Measurements from ENCODE around the gene MC3R. TPM values are rescaled to one million over a fixed set of nuclear protein-coding genes. Genes with fewer than 3 reads are reported as not detected.

The MC3R gene
- total RNA-seq (2021; ENCODE audit: unreplicated experiment), result not detected
- polyA plus RNA-seq (2012), result not detected in 2 replicates
- not detected for Bru-seq, nascent RNA
- not detected for BruChase-seq, experiment 1, labeled RNA remaining after a 6-hour chase
- BruChase-seq, experiment 2, labeled RNA remaining after a 2-hour chase, result not detected
- long read RNA-seq, result 0 reads

DNA sequence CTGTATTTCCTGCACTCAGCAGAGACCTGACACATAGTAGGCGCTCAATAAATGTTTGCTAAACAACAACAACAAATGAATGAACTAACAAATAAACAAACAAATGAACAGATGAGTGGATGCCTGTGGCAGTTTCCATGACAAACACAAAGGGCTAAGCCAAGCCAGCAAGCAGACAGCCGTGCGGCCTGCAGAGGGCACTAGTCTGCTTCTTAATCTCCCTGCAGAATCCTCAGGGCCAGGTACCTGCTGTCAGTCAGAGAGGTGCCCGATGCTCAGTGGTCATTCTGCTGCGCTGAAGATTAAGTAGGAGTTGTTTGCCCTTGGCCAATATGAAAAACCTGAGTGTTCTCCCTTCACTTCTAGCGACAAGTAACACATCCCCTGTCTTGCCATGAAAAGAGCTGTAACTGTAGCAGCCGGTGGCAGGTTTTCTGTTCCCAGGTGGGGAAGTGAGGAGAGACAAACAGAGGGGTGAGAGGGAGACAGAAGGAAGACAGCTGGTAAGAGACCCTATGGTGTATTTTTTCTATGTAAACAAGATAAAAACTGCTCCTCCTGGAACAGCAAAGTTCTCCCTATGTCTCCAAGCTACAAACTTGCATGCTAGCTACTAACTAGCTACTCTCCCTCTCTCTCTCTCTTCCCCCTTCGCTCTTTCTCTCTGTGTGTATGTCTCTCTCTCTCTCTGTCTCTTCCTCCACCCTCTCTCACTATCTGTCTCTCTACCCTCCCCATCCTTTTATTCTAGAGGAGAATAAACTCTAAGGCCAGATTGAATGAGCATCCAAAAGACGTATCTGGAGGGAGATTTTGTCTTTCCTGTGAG lies at the start of gene MC3R:
TSS of gene MC3R (plus strand) at position 779 of the 829 bp plus-strand sequence. CDS start 112 bp downstream, outside the sequence.
- Histone ChIP-seq H3K27ac (ENCODE audit: low read depth, low read length) (no peak within 1 kb of the TSS), H3K79me2 (ENCODE audit: insufficient read depth, low read length) (no peaks in the 10 kb centered on the region), H3K4me1 (ENCODE audit: control insufficient read depth in 1 of 2, insufficient read depth in 2 of 2, low read length in 2 of 2) (no peaks in the 10 kb centered on the region), H3K27me3 (ENCODE audit: insufficient read depth, low read length) (no peaks in the 10 kb centered on the region; the same call in 1 of the 2 replicates), H3K9me3 (ENCODE audit: control insufficient read depth in 1 of 2, insufficient read depth in 1 of 2, low read depth in 1 of 2, low read length in 2 of 2) (no peaks in the 10 kb centered on the region), H4K20me1 (ENCODE audit: insufficient read depth) (no peaks in the 10 kb centered on the region), H3K9me2 (ENCODE audit: insufficient read depth) (no peaks in the 10 kb centered on the region), H3K36me3 (ENCODE audit: control insufficient read depth in 1 of 2, insufficient read depth in 2 of 2, low read length in 2 of 2) (no peaks in the 10 kb centered on the region), H3K4me3 (replicated peaks in 1 of 2; ENCODE audit: low read depth in 1 of 2, low read length in 2 of 2) (no peak within 1 kb of the TSS), H3K4me2 (ENCODE audit: low read length) (no peak within 1 kb of the TSS), H2AFZ (ENCODE audit: low read depth, low read length, poor library complexity, severe bottlenecking) (no peak within 1 kb of the TSS), H3K9ac (ENCODE audit: low read length) (no peak within 1 kb of the TSS)
- DNase-seq (ENCODE audit: low read depth, low spot score) (peak; percentile 35), ATAC-seq (peak; percentile 95)
- intact Hi-C loops (cut with micrococcal nuclease), result loop anchor here (2.0 to 5.0 kb wide), 3 partner anchors 329 to 1597 kb away; no protein-coding TSS in a partner anchor
- ChIA-PET CTCF (no interaction called here), RAD21 (ENCODE audit: low non-redundant PET in 1 of 2, low total read pairs in 2 of 2, uncharacterized antibody in 2 of 2, unreplicated experiment in 2 of 2) (no interaction called here), POLR2A (no interaction called here)
- BruUV-seq (replicated peaks), result no TSS peak
- TF ChIP-seq, protein P1, sequence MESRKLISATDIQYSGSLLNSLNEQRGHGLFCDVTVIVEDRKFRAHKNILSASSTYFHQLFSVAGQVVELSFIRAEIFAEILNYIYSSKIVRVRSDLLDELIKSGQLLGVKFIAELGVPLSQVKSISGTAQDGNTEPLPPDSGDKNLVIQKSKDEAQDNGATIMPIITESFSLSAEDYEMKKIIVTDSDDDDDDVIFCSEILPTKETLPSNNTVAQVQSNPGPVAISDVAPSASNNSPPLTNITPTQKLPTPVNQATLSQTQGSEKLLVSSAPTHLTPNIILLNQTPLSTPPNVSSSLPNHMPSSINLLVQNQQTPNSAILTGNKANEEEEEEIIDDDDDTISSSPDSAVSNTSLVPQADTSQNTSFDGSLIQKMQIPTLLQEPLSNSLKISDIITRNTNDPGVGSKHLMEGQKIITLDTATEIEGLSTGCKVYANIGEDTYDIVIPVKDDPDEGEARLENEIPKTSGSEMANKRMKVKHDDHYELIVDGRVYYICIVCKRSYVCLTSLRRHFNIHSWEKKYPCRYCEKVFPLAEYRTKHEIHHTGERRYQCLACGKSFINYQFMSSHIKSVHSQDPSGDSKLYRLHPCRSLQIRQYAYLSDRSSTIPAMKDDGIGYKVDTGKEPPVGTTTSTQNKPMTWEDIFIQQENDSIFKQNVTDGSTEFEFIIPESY (IDR thresholded peaks at IDR 0.05; ENCODE audit: extremely low read depth, insufficient replicate concordance, low read length), result no peak
- TF ChIP-seq RAD21 (IDR thresholded peaks at IDR 0.05; ENCODE audit: low read depth), result peak; percentile 64
- TF ChIP-seq, protein P2, sequence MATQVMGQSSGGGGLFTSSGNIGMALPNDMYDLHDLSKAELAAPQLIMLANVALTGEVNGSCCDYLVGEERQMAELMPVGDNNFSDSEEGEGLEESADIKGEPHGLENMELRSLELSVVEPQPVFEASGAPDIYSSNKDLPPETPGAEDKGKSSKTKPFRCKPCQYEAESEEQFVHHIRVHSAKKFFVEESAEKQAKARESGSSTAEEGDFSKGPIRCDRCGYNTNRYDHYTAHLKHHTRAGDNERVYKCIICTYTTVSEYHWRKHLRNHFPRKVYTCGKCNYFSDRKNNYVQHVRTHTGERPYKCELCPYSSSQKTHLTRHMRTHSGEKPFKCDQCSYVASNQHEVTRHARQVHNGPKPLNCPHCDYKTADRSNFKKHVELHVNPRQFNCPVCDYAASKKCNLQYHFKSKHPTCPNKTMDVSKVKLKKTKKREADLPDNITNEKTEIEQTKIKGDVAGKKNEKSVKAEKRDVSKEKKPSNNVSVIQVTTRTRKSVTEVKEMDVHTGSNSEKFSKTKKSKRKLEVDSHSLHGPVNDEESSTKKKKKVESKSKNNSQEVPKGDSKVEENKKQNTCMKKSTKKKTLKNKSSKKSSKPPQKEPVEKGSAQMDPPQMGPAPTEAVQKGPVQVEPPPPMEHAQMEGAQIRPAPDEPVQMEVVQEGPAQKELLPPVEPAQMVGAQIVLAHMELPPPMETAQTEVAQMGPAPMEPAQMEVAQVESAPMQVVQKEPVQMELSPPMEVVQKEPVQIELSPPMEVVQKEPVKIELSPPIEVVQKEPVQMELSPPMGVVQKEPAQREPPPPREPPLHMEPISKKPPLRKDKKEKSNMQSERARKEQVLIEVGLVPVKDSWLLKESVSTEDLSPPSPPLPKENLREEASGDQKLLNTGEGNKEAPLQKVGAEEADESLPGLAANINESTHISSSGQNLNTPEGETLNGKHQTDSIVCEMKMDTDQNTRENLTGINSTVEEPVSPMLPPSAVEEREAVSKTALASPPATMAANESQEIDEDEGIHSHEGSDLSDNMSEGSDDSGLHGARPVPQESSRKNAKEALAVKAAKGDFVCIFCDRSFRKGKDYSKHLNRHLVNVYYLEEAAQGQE (IDR thresholded peaks at IDR 0.05; ENCODE audit: low read depth), result no peak
- TF ChIP-seq YY1 (IDR thresholded peaks at IDR 0.05; ENCODE audit: extremely low read depth, insufficient replicate concordance, low read depth, low read length), result no peak
- TF ChIP-seq, protein P3, sequence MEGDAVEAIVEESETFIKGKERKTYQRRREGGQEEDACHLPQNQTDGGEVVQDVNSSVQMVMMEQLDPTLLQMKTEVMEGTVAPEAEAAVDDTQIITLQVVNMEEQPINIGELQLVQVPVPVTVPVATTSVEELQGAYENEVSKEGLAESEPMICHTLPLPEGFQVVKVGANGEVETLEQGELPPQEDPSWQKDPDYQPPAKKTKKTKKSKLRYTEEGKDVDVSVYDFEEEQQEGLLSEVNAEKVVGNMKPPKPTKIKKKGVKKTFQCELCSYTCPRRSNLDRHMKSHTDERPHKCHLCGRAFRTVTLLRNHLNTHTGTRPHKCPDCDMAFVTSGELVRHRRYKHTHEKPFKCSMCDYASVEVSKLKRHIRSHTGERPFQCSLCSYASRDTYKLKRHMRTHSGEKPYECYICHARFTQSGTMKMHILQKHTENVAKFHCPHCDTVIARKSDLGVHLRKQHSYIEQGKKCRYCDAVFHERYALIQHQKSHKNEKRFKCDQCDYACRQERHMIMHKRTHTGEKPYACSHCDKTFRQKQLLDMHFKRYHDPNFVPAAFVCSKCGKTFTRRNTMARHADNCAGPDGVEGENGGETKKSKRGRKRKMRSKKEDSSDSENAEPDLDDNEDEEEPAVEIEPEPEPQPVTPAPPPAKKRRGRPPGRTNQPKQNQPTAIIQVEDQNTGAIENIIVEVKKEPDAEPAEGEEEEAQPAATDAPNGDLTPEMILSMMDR (IDR thresholded peaks at IDR 0.05 in 2 of 3, conservative IDR thresholded peaks at IDR 0.05 in 1 of 3; ENCODE audit: borderline replicate concordance in 1 of 3, insufficient read depth in 1 of 3, low read depth in 2 of 3, low read length in 2 of 3), result peak; percentile 34 to 86 (median 81); a peak in 5 of 6 replicates
- TF ChIP-seq JUND (IDR thresholded peaks at IDR 0.05), result no peak
- TF ChIP-seq CEBPB (IDR thresholded peaks at IDR 0.05; ENCODE audit: low read depth), result no peak
- TF ChIP-seq ELF1 (IDR thresholded peaks at IDR 0.05; ENCODE audit: borderline replicate concordance, low read depth), result no peak
